PC-3 (cell line): ENCODE results near the gene C16orf78. TPM values are rescaled to one million over a fixed set of nuclear protein-coding genes. Genes with fewer than 3 reads are reported as not detected.

ENCODE experiments used
- ATAC-seq: fragments of 200-7000 bp; cut with Tn5 transposase; 2 replicates; pipeline ENCODE4 v1.9.1; 2020; ENCODE audit warnings: mild to moderate bottlenecking, moderate library complexity
- BruUV-seq: library from RNA; stranded (reverse); fragments of 400-500 nt; replicated peaks from 2 replicates; lab custom pipeline; 2021; lab: Mats Ljungman, UMichigan
- CTCF ChIA-PET: fragments of 300-600 bp; sonication (Branson Sonifier 250); formaldehyde crosslinking; loops from one replicate; lab custom pipeline; 2022; ENCODE audit warnings: antibody characterized with exemption; lab: Charles Lee
- POLR2A ChIA-PET: fragments of 300-600 bp; sonication (Branson Sonifier 250); formaldehyde crosslinking; loops from one replicate; lab custom pipeline; 2022; ENCODE audit warnings: antibody characterized with exemption; ENCODE audit not compliant: unreplicated experiment; lab: Charles Lee
- DNase-seq: peaks from one replicate; pipeline ENCODE4 v3.0.0-alpha.2; 2015
- H2AFZ ChIP-seq: fragments of 300-600 bp; sonication (generic); 2 replicates; pipeline ENCODE4 v1.6.0; 2016; ENCODE audit warnings: antibody characterized with exemption, low read length
- H3F3A ChIP-seq: fragments of 300-600 bp; sonication (generic); one replicate; pipeline ENCODE4 v1.6.0; 2017; ENCODE audit warnings: antibody characterized with exemption, low read length, control low read depth, mild to moderate bottlenecking; ENCODE audit not compliant: unreplicated experiment
- H3K27ac ChIP-seq: fragments of 300-600 bp; sonication (generic); 2 replicates; pipeline ENCODE4 v1.5.1; 2016; ENCODE audit warnings: mild to moderate bottlenecking, low read length
- H3K27me3 ChIP-seq: fragments of 300-600 bp; sonication (generic); 2 replicates; pipeline ENCODE4 v1.6.1; 2016; ENCODE audit warnings: low read length, mixed read lengths
- H3K36me3 ChIP-seq: fragments of 300-600 bp; sonication (generic); 2 replicates; pipeline ENCODE4 v1.6.1; 2016; ENCODE audit warnings: low read depth, mixed run types, low read length, mixed read lengths
- H3K4me1 ChIP-seq: fragments of 300-600 bp; sonication (generic); 2 replicates; pipeline ENCODE4 v1.5.1; 2016; ENCODE audit warnings: low read length; ENCODE audit not compliant: insufficient read depth
- H3K4me2 ChIP-seq: fragments of 300-600 bp; sonication (generic); 2 replicates; pipeline ENCODE4 v1.6.0; 2016; ENCODE audit warnings: low read length
- H3K4me3 ChIP-seq: fragments of 300-600 bp; sonication (generic); 2 replicates; pipeline ENCODE4 v1.5.1; 2016; ENCODE audit warnings: mild to moderate bottlenecking, low read length, mixed read lengths
- H3K79me2 ChIP-seq: fragments of 300-600 bp; sonication (generic); 2 replicates; pipeline ENCODE4 v1.6.1; 2017; ENCODE audit warnings: low read length, mixed read lengths
- H3K9ac ChIP-seq: fragments of 300-600 bp; sonication (generic); 2 replicates; pipeline ENCODE4 v1.6.0; 2016; ENCODE audit warnings: mild to moderate bottlenecking, low read length
- H3K9me2 ChIP-seq: fragments of 300-600 bp; sonication (generic); replicated peaks from 2 replicates; pipeline ENCODE4 v1.6.1; 2016; ENCODE audit warnings: mixed run types, low read length, mixed read lengths
- H3K9me3 ChIP-seq: fragments of 300-600 bp; sonication (generic); 2 replicates; pipeline ENCODE4 v1.6.1; 2016; ENCODE audit warnings: low read length, mixed read lengths
- H4K20me1 ChIP-seq: fragments of 300-600 bp; sonication (generic); 2 replicates; pipeline ENCODE4 v1.6.1; 2016; ENCODE audit warnings: low read length, mixed read lengths
- CTCF ChIP-seq: fragments of 300-600 bp; sonication (generic); conservative IDR thresholded peaks from 2 replicates; pipeline ENCODE4 v1.5.1; 2017; ENCODE audit warnings: antibody characterized with exemption, low read depth, mild to moderate bottlenecking, low read length
- EZH2 ChIP-seq: fragments of 300-600 bp; sonication (generic); IDR thresholded peaks from one replicate; pipeline ENCODE4 v1.6.1; 2017; ENCODE audit warnings: antibody characterized with exemption, mild to moderate bottlenecking, low read length; ENCODE audit not compliant: unreplicated experiment
- EZH2phosphoT487 ChIP-seq: fragments of 300-600 bp; sonication (generic); IDR thresholded peaks from 2 replicates; pipeline ENCODE4 v1.6.1; 2018; ENCODE audit warnings: mild to moderate bottlenecking, antibody characterized with exemption, low read length, borderline replicate concordance
- intact Hi-C: fragments of 100-400 bp; cut with micrococcal nuclease; formaldehyde crosslinking; loops from 2 replicates; pipeline ENCODE4 v1.9.0; 2023
- total RNA-seq: library from RNA; depleted of rRNA; stranded (reverse); fragments of >200 nt; gene quantifications from 2 replicates; pipeline ENCODE4 v1.2.3, GENCODE V29; 2014

C16orf78 gene
- total RNA-seq, 1 experiment from 2014 or later = not detected

- H3K4me1 ChIP-seq = no peaks in the 10 kb centered on the region
- no peaks in the 10 kb centered on the region for H3K9me2 ChIP-seq
- H3K9ac ChIP-seq = no peak overlapping the region
- H3K36me3 ChIP-seq = no peaks in the 10 kb centered on the region
- H2AFZ ChIP-seq = no peak overlapping the region
- no peaks in the 10 kb centered on the region for H3F3A ChIP-seq
- no peak overlapping the region for H3K4me2 ChIP-seq
- H3K27me3 ChIP-seq = no peaks in the 10 kb centered on the region
- ChIA-PET POLR2A (no interaction called here), CTCF (no interaction called here)
- no peak for DNase-seq
- no peak for TF ChIP-seq CTCF
- TF ChIP-seq EZH2phosphoT487 = no peak
- no peak for TF ChIP-seq EZH2
- H3K4me3 ChIP-seq = no peak overlapping the region
- no peak for ATAC-seq
- no TSS peak for BruUV-seq
- intact Hi-C loops = no loop called here
- H3K27ac ChIP-seq = no peak overlapping the region
- no peaks in the 10 kb centered on the region for H4K20me1 ChIP-seq
- H3K9me3 ChIP-seq = no peaks in the 10 kb centered on the region
- no peaks in the 10 kb centered on the region for H3K79me2 ChIP-seq
Observed at GRCh38 chr16:49347476-49347875, 26.1 kb upstream of the C16orf78 start.

GRCh38 chr16:49348408-49349176, 25.0 kb upstream of the C16orf78 start:
- Histone ChIP-seq H3K4me2 (no peak overlapping the region), H3K4me1 (no peaks in the 10 kb centered on the region), H3K79me2 (no peaks in the 10 kb centered on the region), H3K27ac (no peak overlapping the region), H3K27me3 (no peaks in the 10 kb centered on the region), H3K36me3 (no peaks in the 10 kb centered on the region), H2AFZ (no peak overlapping the region), H3F3A (no peaks in the 10 kb centered on the region), H3K4me3 (no peak overlapping the region), H4K20me1 (no peaks in the 10 kb centered on the region), H3K9me2 (no peaks in the 10 kb centered on the region), H3K9me3 (no peaks in the 10 kb centered on the region), H3K9ac (no peak overlapping the region)
- ATAC-seq (no peak), DNase-seq (no peak)
- intact Hi-C loops = no loop called here
- TF ChIP-seq EZH2 (no peak), CTCF (peak; percentile 12; the same call in 1 of the 2 replicates), EZH2phosphoT487 (no peak)
- no TSS peak for BruUV-seq
- ChIA-PET POLR2A (no interaction called here), CTCF (interaction anchor here (0.5 kb wide), 1 partner anchor 588 kb away, joined by 3 read pairs; no protein-coding TSS in a partner anchor)
